ENCODE results near the gene DCTN3.

Gene DCTN3

GRCh38 chr9:34620061-34620994, at the start of gene DCTN3:
Gene DCTN3 (minus strand): TSS chr9:34620495. CDS start chr9:34620464, 31 bp downstream.
- peak; percentile 94 for DNase-seq (ENCODE audit: low spot score)

GRCh38 chr9:34665381-34666250, 45.3 kb upstream of the DCTN3 start:
- peak; percentile 92 for DNase-seq (ENCODE audit: low spot score)

GRCh38 chr9:34665067-34665380, 44.7 kb upstream of the DCTN3 start:
- no peak for DNase-seq (ENCODE audit: low spot score)

GRCh38 chr9:34664281-34665066, 44.2 kb upstream of the DCTN3 start:
- peak; percentile 63 for DNase-seq (ENCODE audit: low spot score)

GRCh38 chr9:34663303-34663605, 43.0 kb upstream of the DCTN3 start:
- peak; percentile 55 for DNase-seq (ENCODE audit: low spot score)

GRCh38 chr9:34662526-34663302, 42.4 kb upstream of the DCTN3 start, which contains the start of gene CCL27:
Gene CCL27 (minus strand): TSS chr9:34662657. CDS start chr9:34662633, 24 bp downstream.
- DNase-seq (ENCODE audit: low spot score) = no peak

GRCh38 chr9:34659592-34660253, 39.4 kb upstream of the DCTN3 start:
- DNase-seq (ENCODE audit: low spot score) = no peak

- DNase-seq (ENCODE audit: low spot score) = no peak
Observed at GRCh38 chr9:34658461-34658860, 38.2 kb upstream of the DCTN3 start.

GRCh38 chr9:34656992-34657391, 36.7 kb upstream of the DCTN3 start:
- DNase-seq (ENCODE audit: low spot score) = no peak

GRCh38 chr9:34655394-34655793, 35.1 kb upstream of the DCTN3 start:
- no peak for DNase-seq (ENCODE audit: low spot score)

GRCh38 chr9:34654323-34655051, 34.2 kb upstream of the DCTN3 start:
- DNase-seq (ENCODE audit: low spot score) = no peak

GRCh38 chr9:34653151-34654072, 33.1 kb upstream of the DCTN3 start:
- no peak for DNase-seq (ENCODE audit: low spot score)

GRCh38 chr9:34652602-34653000, 32.3 kb upstream of the DCTN3 start:
- no peak for DNase-seq (ENCODE audit: low spot score)

GRCh38 chr9:34651876-34652601, 31.7 kb upstream of the DCTN3 start, which contains the start of gene IL11RA:
Gene IL11RA (plus strand): TSS chr9:34652185. CDS start chr9:34655218, 3,033 bp downstream.
- peak; percentile 32 for DNase-seq (ENCODE audit: low spot score)

GRCh38 chr9:34651321-34651720, 31.0 kb upstream of the DCTN3 start:
- DNase-seq (ENCODE audit: low spot score) = no peak

GRCh38 chr9:34650816-34651215, 30.5 kb upstream of the DCTN3 start:
- DNase-seq (ENCODE audit: low spot score) = no peak

- DNase-seq (ENCODE audit: low spot score) = no peak
Observed at GRCh38 chr9:34648673-34649072, 28.4 kb upstream of the DCTN3 start.

- DNase-seq (ENCODE audit: low spot score) = no peak
Observed at GRCh38 chr9:34647651-34648050, 27.4 kb upstream of the DCTN3 start.

Data from CD4-positive, alpha-beta T cell treated with Interleukin-6 at 100 ng/mL for 8 hours (primary cell).